CD4-positive, alpha-beta T cell treated with Interleukin-17A for 4 hours (primary cell): ENCODE results near the gene ADGRD1.

ENCODE experiments used
- DNase-seq: peaks from one replicate; pipeline ENCODE4 v3.0.0-alpha.2; 2020; ENCODE audit warnings: mixed read lengths

Gene ADGRD1

GRCh38 chr12:131076791-131077747 lies 123.4 kb downstream of the ADGRD1 start:
- no peak for DNase-seq

GRCh38 chr12:131077931-131078391 lies 124.3 kb downstream of the ADGRD1 start:
- no peak for DNase-seq

DNA sequence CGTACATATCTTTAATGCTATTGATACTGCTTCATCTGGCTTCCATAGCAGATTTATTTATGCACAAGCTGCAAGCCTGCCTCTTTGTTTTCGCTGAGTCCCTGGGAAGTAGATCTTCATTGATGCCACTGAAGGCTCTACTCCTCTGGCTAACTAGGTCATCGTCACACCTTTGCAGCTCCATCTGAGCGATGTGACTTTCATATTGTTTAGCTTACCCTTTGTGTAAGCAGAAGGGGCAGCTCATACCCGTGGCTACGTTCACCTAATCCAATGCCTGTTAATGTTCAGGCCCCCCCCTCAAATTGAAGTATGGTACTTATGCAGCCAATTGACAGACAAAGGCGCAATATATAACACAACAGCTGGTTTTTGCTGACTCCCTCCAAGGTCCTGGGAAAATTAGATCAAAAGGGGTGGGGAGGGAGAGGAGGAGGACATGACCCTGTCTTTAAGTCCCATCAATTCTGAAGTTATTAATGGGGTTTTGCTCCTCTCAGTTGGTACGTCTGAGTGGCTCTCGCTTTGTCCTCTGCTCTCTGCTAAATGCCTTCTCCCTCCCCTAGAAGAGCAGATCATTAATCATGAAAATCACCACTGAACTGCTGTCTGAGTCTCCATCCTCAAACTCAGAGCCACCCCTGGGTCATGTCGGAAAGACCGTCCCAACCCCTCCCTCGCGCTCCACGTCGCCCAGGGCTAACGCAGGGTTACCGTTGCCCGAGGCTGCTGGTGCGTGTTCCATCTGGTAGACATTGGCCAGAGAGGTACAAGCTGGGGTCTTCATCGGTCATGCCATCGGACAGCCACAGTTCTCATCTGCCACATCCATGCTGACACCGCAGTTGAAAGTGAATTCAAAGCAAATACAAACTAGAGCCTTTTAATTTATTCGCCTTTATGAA lies 128.8 kb downstream of the ADGRD1 start:
- no peak for DNase-seq

DNA sequence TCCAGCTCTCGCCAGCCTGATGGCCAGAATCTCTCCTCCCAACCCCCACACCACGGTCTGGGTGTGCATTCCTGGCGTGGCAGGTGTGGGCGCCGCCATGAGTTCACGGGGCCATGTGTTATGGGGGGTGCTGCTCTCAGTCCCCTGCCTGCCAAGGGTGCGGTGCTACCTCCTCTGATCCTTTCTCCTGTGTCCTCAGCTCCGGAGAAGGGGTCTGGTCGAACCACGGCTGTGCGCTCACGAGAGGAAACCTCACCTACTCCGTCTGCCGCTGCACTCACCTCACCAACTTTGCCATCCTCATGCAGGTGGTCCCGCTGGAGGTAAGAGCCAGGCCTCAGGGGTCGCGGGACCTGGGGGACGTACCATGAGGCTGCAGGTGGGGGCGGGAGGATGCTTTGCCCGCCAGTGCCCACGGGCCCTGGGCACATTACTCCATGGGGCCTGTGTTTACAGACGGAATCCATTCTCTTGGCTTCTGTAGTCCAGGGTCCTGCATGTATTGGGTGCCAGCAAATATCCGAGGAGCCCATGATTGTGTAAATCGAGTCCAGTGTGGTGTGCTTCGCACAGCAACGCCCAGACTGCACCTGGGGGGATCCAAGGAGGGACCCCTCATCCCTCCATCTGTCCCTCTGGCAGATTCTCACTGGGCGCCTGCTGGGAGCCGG lies 130.8 kb downstream of the ADGRD1 start:
- DNase-seq, result no peak

GRCh38 chr12:131085125-131085815 lies 131.6 kb downstream of the ADGRD1 start:
- DNase-seq, result no peak

- no peak for DNase-seq
These were observed 132.3 kb downstream of the ADGRD1 start for GRCh38 chr12:131085816-131086591.

DNA sequence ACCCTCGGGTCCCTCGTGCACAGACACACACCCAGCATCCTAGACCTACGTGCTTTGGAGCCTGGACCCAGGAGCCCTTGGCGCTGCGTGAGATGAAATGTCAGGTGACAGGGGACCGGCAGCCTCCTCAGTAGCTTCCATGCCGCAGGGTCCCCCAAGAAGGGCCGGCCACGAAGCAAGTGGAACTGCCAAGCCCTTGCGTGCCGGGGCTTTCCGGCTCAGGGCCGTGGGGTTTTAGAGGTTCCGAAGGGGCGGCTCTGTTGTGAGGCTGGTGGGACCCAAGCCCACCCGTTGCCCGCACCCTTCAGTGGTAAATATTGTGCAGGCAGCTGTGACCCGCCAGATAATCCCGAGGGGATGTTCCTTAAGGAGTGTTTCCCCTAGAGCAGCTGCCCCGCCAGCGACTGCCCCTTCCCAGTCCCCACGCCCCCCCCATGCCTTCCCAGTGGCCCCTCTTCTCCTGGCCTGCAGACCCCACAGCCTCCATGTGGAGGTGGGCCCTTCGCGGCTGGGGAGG lies 133.7 kb downstream of the ADGRD1 start:
- no peak for DNase-seq

DNA sequence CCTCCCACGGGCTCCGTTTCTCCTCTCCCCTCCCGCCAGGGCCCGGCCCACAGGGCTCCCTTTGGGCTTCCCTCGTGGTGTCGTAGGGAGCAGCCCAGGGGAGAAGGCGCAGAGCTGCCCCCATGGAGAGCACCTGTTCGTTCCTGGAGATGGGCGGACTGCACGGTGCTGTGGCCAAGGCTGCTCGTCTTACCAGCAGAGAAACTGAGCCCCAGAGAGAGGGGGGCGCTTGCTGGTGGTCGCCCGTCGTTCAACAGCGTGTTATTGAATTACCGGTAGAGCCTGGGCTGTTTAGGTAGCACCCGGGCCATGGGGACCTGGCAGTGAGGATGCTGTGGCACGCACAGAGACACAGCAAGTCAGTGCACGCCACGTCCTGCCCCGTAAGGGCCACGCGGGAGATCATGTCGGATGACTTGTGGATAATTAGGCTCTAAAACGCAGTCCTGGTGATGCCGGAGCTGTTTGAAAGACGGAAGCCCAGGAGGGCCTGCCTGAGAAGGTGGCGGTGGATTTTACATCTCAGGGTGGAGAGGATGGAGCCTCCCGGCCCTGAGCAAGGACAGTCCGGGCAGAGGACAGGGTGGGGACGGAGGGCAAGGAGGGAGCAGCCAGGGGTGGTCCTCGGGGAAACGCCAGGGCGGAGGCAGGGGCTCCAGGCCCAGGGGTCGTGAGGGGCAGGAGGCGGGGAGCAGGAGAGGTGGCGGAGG lies 134.4 kb downstream of the ADGRD1 start:
- no peak for DNase-seq

DNA sequence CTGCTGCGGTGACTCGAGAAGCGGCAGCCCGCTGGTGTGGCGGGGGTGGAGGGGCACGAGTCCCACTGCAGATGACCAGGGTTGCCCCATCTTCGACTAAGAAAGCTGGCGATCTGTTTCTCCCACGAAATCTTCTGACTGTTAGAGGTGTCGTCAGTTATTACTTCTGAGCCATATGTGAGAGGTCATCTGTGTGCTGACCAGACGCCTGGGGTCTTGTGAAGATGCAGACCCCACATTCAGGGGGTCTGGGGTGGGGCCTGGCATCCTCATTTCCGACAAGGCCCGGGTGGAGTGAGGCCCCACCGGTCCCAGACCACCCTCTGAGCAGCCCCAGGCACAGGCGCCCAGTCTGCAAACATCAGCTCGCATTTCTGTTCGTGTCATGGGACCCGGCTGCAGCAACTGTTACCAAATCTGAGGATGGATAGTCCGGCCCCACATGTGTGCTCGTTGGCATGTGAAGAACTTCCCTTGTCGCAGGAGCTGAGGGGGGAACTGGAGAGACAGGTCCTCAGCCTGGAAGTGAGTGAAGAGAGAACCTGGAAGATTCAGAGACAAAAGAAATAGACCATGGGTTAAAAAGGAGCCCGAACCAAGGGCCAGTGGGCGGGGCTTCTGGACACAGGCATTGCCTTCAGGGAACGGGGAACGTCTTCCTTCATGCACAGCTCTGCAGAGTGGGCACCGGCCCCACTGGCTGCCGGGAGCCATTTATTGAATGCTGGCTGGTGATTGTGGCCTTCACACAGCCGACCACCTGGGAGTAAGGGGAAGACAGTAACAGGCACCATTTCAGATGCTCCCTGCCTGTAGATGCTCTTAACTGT lies 135.2 kb downstream of the ADGRD1 start:
- DNase-seq, result no peak

DNA sequence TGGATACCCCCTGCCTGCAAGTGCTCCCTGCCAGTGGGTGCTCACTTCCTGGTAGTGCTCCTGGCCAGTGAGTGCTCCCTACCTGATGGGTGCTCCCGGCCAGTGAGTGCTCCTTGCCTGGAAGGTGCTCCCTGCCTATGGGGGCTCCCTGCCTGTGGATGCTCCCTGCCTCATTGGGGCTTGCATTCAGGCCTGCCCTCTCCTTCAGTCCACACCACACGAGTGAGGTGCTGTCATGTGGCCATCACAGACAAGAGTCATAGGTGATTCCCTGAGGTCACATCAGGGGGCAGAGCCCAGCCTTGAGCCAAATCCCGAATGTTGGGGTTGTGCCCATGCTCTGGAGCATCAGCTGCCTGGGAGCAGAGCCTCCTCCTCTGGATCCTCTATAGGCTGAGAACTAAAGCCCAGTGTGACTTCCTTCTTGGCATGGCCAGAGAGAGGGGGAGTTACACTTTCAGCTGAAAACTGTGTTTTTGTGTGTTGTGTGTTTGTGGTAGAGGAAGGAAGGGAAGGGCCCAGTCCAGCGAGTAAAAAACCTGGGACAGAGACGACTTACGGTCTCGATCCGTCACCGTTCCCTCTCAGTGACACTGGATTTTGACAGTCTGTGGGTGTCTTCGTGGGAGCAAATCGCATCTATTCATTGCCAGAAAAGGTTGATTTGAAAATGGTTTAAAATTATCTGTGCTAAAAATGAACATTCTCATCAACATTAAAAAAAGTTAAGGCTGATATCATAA lies 136.0 kb downstream of the ADGRD1 start:
- DNase-seq, result no peak

DNA sequence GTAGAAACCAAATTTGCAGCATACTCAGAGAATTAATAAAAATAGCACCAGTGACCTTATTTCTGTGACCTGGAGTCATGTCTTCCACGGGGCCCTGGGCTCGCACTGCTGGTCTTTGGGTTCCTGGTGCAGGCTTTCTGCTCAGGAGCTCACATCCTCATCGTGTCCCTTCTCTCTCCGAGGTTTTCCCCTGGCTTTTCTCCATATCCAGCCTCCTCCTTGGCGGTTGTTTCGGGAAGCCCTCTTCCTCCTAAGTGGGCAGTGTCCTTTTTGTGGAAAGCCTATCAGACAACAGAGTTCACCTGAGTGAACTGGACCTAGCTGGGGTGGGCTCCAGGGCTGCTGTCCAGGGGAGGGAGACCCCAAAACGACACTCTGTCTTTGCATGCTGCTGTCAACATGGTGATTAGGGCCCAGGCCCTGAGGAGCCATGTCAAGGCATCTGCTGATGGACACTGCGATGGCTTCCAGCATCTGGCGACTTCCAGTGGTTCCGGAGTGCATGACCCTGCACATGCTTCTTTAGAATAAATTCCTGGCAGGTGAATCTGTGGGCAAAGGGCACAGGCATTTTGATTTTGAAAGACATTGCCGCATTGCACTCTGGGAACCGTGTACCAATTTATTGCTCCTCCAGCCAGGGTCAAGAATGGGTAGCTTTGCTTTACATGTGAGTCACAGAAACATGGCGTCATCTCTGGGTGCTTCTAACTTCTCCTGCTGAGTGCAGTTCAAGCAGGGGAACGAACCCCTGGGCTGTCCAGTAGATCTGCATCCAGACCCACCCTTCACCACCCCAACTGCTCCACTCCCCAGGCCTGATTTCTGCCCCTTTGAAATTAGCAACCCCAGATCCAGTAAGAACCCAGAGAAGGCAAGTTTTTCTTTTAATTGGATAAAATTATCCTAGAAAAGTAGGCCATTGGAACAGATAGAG lies 136.8 kb downstream of the ADGRD1 start:
- DNase-seq, result no peak

- DNase-seq, result no peak
These were observed 137.8 kb downstream of the ADGRD1 start for GRCh38 chr12:131091413-131091975.

DNA sequence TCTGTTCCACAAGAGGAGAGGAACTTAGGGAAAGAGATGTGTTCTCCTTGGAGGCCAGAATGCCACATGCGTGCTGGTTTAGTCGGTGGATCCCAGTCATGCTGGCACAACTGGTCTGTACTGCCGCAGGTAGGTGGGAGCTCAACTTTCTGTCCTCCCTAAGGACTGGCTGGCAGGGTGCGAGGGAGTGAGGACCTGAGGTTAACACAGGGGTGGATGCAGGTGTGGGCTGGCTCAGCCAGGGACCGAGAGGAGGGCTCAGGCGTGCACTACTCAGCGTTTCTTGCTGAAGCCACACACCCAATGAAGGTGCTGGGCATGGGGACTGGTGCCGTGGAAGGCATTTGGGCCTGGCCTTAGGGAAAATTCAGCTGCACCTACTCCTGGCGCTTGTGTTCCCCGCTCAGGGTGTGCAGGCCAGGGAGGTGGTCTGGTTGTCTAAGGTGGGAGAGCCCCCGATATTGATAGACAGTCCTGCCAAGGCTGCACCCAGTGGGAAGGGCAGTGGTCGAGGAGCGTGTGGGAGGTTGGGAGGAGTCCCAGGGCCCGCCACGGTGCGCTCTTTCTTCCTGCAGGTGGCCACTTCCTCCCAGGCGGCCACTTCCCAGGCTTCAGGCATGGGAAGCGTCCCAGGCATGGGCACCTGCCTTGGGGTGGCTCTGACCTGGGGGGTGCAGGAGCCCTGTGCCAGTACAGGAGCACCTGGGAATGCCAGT lies 138.4 kb downstream of the ADGRD1 start:
- DNase-seq, result no peak

DNA sequence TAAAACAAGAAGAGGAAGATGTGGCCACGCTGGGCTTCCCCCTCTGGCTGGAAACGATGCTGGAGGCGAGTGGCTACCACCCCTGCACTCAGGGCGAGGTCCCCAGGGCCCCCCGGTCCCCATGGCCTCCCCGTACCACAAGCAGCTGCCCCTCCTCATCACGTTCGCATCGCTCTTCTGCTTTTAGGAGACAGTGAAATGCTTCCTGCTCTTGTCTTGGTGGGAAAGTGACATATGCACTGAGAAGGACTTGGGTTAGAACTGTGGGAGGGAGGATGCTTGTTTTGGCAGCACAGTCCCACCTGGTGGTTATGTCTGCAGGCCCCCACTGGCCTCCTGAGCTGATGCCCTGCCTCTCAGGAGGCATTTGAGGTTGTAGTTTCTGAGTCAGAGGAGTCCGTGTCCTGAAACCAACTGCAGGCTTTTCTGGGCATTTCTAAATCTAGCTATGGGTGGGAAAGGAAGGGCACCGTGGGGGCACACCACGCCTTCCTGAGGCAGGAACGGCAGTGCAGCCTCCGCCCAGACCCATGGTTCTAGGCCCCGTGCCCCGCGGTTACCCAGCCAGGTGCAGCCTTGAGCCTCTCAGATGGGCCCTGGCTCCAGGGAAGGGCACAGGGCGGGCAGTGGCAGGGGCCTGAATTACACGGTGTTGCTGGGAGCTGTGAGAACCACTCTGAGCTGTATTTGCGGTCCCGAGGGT lies 139.3 kb downstream of the ADGRD1 start:
- no peak for DNase-seq

- DNase-seq, result no peak
These were observed 139.9 kb downstream of the ADGRD1 start for GRCh38 chr12:131093604-131093955.
